Stimulated activated naive CD8-positive, alpha-beta T cell treated with anti-CD3 and anti-CD28 coated beads, Interleukin-15, Interleukin-2, amounts not matched to agents 100 ng/mL and 50 ng/mL, for 24 hours (primary cell): ENCODE results near the gene PLXNA1.

Experiments used
- H3K27ac Mint-ChIP-seq: one replicate; pipeline ENCODE4 v1.8.0; 2021; ENCODE audit warnings: mild to moderate bottlenecking, mixed read lengths
- H3K27me3 Mint-ChIP-seq: one replicate; pipeline ENCODE4 v1.8.0; 2021; ENCODE audit warnings: mixed read lengths
- H3K36me3 Mint-ChIP-seq: one replicate; pipeline ENCODE4 v1.8.0; 2021; ENCODE audit warnings: low read depth, mixed read lengths
- H3K4me1 Mint-ChIP-seq: one replicate; pipeline ENCODE4 v1.8.0; 2021; ENCODE audit warnings: low read depth, mixed read lengths
- H3K4me3 Mint-ChIP-seq: one replicate; pipeline ENCODE4 v1.8.0; 2021; ENCODE audit warnings: mild to moderate bottlenecking, mixed read lengths
- H3K9me3 Mint-ChIP-seq: one replicate; pipeline ENCODE4 v1.8.0; 2021; ENCODE audit warnings: mixed read lengths

Gene PLXNA1

DNA sequence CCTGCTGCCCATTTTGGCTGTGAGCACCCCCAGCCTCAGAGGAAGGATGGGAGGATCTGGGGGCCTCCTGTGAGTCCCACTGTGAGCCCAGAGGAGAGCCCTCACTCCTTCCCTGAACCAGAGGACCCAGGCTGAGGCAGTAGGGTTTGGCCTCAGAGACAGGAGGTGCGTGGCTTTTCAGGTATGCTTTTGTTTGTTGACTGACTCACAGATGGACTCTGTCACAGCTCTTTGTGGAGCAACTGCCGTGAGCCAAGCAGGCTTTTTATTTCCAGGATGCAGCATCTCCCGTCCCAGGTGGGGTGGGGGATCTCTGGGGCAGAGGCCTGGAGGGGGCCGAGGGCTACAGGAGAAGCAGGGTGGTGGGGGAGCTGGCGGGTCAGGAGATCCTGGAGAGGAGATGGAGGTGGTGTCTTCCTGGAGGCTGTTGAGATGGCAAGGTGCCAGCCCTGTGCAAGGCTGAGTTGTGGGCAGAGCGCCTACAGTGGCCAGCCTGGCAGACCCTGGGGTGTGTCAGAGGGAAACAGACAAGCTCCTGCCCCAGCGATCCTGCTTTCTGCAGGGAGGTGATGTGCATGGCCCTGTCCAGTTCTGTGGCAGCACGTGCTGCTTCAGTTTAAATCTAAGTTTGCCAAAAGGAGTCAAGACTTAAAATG is 24.0 kb downstream of the PLXNA1 start:
- no peaks in the 10 kb centered on the region for H3K9me3 Mint-ChIP-seq
- H3K27ac Mint-ChIP-seq = no peak overlapping the region
- no peak overlapping the region for H3K4me3 Mint-ChIP-seq
- no peaks in the 10 kb centered on the region for H3K4me1 Mint-ChIP-seq
- no peaks in the 10 kb centered on the region for H3K27me3 Mint-ChIP-seq
- no peaks in the 10 kb centered on the region for H3K36me3 Mint-ChIP-seq

DNA sequence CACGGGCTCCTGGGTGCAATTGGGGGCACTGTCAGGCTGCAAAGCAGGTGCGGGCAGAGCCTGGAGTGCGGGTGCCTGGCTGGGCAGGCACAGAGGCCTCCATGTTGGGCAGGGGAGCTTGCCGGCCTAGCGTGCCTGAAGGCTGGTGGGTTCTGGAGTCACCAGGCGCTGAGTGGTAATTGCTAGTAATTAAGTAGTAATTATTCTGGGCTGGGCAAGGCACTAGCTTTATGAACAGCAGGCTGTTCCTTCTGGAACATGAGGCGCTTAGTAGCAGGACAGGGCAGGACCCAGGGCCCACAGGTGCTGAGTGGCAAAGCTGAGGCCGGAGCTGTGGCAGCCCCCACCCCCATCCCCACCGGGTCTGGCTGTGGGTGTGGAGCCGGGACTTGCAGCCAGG is 25.3 kb downstream of the PLXNA1 start:
- H3K27ac Mint-ChIP-seq = no peak overlapping the region
- no peaks in the 10 kb centered on the region for H3K4me1 Mint-ChIP-seq
- no peak overlapping the region for H3K4me3 Mint-ChIP-seq
- H3K27me3 Mint-ChIP-seq = no peaks in the 10 kb centered on the region
- no peaks in the 10 kb centered on the region for H3K9me3 Mint-ChIP-seq
- no peaks in the 10 kb centered on the region for H3K36me3 Mint-ChIP-seq

DNA sequence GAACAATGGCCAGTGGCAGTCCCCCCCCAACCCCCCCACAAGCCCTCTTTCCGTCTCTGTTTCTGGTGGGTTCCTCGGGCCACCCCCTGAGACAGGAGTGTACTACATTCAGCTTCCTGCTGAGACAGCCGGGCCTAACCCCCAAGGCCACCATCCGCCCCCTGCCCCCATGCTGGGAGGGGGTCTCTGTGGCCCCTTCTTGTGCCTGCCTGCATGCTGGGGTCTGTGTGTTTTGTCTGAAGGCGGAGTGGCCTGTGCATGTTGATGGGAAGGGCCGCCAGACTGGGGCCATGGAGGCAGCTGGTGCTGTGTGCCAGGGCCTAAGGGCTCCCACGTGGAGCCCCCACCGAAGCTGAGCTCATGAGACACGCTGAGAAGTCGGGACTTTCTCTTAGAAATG is 26.6 kb downstream of the PLXNA1 start:
- Mint-ChIP-seq H3K9me3 (no peaks in the 10 kb centered on the region), H3K27ac (no peak overlapping the region), H3K36me3 (no peaks in the 10 kb centered on the region), H3K4me1 (no peaks in the 10 kb centered on the region), H3K27me3 (no peaks in the 10 kb centered on the region), H3K4me3 (no peak overlapping the region)

DNA sequence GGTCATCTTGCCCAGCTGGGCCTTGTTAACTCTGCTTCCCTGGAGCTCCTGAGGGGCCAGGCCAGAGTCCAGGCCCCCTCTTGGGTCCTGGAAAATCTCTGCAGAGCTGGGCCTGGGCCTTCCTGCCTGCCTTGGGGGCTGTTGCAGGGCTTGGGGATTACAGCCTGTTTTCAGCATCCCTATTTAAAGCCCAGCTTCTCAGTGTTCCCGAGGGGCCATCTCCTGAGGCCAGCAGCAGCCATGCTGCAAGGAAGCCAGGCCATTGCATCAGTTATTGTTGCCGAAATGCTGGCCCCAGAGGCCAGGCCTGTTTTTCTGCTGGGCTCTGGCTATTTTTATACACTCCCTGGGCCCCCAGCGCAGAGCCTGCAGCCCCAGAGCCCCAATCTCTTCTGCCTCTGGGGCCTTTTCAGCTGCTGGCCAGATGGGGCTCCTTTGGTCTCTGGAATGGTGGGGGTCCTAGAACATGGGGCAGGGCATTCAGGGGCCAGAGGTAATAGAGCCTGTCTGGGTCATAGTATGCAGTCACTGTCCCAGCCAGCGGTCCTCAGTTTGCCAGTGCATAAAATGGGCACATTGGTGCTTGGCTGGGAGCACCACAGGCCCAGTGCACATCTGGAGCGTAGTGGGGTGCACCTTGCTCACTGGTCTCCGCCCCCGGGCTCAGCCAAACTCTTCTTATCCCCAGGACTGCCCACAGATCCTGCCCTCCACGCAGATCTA is 28.5 kb downstream of the PLXNA1 start:
- Mint-ChIP-seq H3K27ac (no peak overlapping the region), H3K36me3 (no peaks in the 10 kb centered on the region), H3K27me3 (no peaks in the 10 kb centered on the region), H3K4me1 (no peaks in the 10 kb centered on the region), H3K4me3 (no peak overlapping the region), H3K9me3 (no peaks in the 10 kb centered on the region)

GRCh38 chr3:127012091-127012490 is 29.2 kb downstream of the PLXNA1 start:
- H3K36me3 Mint-ChIP-seq = no peaks in the 10 kb centered on the region

DNA sequence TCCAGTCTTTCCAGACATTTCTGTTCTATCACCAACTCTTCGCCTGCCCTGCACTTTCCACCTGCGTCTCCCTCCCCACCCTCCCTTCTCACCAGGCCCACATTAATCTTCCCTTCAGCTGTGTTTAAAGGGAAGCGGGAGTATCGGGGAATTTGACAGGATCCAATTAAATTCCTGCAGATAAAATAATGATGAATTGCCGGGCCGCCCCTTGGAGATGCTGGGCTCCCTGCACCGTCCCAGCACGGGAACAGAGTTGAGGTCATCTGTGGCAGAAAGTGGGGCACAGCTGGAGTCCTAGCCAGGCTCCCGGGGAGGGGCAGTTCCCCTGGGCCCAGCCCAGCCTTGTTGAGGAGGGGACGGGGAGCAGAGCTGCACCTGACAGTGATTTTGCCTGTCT is 30.3 kb downstream of the PLXNA1 start:
- Mint-ChIP-seq H3K4me1 (no peaks in the 10 kb centered on the region), H3K9me3 (no peaks in the 10 kb centered on the region), H3K4me3 (no peak overlapping the region), H3K27ac (peak overlapping the region; percentile 49), H3K27me3 (no peaks in the 10 kb centered on the region), H3K36me3 (peaks cover 4% of the 10 kb centered on the region)

More at GRCh38 chr3:127012091-127012490, 29.2 kb downstream of the PLXNA1 start:
- H3K9me3 Mint-ChIP-seq = no peaks in the 10 kb centered on the region
- no peak overlapping the region for H3K4me3 Mint-ChIP-seq
- H3K4me1 Mint-ChIP-seq = no peaks in the 10 kb centered on the region
- no peaks in the 10 kb centered on the region for H3K27me3 Mint-ChIP-seq
- H3K27ac Mint-ChIP-seq = no peak overlapping the region

DNA sequence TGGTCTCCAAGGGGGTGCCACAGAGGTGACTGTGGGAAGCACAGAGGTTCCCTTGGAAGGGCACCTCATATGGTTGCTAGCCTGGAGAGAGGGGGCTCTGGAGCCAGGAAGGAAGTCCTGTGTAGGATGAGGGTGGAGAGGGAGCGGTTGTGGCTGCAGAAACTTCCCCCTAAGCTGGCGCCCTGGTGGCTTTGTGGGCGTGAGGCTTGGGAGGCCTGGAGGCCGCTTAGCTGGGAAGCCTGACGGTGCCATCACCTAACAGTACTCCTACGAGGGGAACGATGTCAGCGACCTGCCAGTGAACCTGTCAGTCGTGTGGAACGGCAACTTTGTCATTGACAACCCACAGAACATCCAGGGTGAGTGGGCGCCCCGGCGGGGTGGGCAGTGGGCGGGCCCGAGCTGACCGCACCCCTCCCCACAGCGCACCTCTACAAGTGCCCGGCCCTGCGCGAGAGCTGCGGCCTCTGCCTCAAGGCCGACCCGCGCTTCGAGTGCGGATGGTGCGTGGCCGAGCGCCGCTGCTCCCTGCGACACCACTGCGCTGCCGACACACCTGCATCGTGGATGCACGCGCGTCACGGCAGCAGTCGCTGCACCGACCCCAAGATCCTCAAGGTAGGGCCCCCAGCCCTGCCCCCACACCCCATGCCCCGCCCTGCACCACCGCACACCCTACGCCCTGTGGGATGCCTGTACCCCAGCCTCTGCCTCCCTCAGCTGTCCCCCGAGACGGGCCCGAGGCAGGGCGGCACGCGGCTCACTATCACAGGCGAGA is 31.0 kb downstream of the PLXNA1 start:
- H3K27ac Mint-ChIP-seq = peak overlapping the region; percentile 49
- H3K36me3 Mint-ChIP-seq = peaks cover 4% of the 10 kb centered on the region
- no peaks in the 10 kb centered on the region for H3K4me1 Mint-ChIP-seq
- no peaks in the 10 kb centered on the region for H3K9me3 Mint-ChIP-seq
- no peaks in the 10 kb centered on the region for H3K27me3 Mint-ChIP-seq
- no peak overlapping the region for H3K4me3 Mint-ChIP-seq

DNA sequence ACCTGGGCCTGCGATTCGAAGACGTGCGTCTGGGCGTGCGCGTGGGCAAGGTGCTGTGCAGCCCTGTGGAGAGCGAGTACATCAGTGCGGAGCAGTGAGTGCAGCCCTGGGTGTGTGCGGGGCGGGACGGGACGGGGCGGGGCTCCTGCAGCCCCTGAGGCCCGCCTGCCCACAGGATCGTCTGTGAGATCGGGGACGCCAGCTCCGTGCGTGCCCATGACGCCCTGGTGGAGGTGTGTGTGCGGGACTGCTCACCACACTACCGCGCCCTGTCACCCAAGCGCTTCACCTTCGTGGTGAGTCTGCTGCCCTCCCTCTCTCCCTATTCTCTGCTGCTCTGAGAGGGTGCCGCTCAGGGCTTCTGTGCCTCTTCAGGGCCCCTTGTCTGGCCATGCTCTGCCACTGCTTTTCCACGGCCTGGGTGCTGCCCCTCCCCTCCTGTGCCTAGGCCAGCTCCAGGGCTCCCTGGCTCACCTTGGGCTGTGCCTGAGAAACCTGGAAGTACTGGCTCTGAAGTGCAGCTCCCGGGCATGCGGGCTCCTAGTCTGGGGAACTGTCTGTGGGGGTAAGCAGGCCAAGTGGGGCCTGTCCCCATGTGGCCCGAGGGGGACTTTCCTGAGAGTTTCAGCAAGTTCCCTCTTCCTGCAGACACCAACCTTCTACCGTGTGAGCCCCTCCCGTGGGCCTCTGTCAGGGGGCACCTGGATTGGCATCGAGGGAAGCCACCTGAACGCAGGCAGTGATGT is 31.8 kb downstream of the PLXNA1 start:
- no peak overlapping the region for H3K4me3 Mint-ChIP-seq
- no peak overlapping the region for H3K27ac Mint-ChIP-seq
- H3K36me3 Mint-ChIP-seq = peaks cover 4% of the 10 kb centered on the region
- H3K9me3 Mint-ChIP-seq = no peaks in the 10 kb centered on the region
- no peaks in the 10 kb centered on the region for H3K27me3 Mint-ChIP-seq
- H3K4me1 Mint-ChIP-seq = no peaks in the 10 kb centered on the region

GRCh38 chr3:127015282-127016042 is 32.5 kb downstream of the PLXNA1 start:
- Mint-ChIP-seq H3K4me3 (no peak overlapping the region), H3K36me3 (peaks cover 4% of the 10 kb centered on the region), H3K27ac (no peak overlapping the region), H3K27me3 (no peaks in the 10 kb centered on the region), H3K9me3 (no peaks in the 10 kb centered on the region), H3K4me1 (no peaks in the 10 kb centered on the region)

- peaks cover 4% of the 10 kb centered on the region for H3K36me3 Mint-ChIP-seq
- H3K9me3 Mint-ChIP-seq = no peaks in the 10 kb centered on the region
- H3K4me3 Mint-ChIP-seq = no peak overlapping the region
- no peak overlapping the region for H3K27ac Mint-ChIP-seq
- H3K27me3 Mint-ChIP-seq = no peaks in the 10 kb centered on the region
- H3K4me1 Mint-ChIP-seq = no peaks in the 10 kb centered on the region
Observed at GRCh38 chr3:127016043-127016343, 33.1 kb downstream of the PLXNA1 start.

DNA sequence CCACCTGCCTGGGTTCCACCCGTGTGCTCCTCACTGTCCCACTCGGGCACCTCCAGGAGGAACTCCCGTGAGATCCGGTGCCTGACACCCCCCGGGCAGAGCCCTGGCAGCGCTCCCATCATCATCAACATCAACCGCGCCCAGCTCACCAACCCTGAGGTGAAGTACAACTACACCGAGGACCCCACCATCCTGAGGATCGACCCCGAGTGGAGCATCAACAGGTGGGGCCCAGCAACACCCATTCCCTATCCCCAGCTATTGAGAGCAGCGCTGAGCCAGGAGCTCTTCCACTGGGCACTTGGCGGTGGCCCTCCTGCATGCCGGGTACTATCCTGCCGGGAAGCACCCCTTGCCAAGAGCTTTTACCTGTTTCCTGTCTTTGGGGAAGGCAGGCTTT is 33.5 kb downstream of the PLXNA1 start:
- Mint-ChIP-seq H3K27ac (no peak overlapping the region), H3K4me3 (no peak overlapping the region), H3K27me3 (no peaks in the 10 kb centered on the region), H3K4me1 (no peaks in the 10 kb centered on the region), H3K9me3 (no peaks in the 10 kb centered on the region), H3K36me3 (peaks cover 8% of the 10 kb centered on the region)

DNA sequence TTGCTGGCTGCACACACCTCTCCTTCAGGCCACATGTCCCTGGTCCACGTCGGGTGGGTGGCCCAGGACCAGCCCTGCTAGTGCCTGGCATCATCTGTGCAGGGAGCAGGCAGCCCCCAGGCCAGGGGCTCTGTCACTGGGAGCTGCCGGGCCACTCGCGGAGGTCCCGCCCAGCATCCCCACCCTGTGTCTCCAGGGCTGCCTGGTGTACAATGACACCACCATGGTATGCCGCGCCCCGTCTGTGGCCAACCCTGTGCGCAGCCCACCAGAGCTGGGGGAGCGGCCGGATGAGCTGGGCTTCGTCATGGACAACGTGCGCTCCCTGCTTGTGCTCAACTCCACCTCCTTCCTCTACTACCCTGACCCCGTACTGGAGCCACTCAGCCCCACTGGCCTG is 34.3 kb downstream of the PLXNA1 start:
- Mint-ChIP-seq H3K4me3 (no peak overlapping the region), H3K4me1 (no peaks in the 10 kb centered on the region), H3K9me3 (no peaks in the 10 kb centered on the region), H3K27ac (no peak overlapping the region), H3K27me3 (no peaks in the 10 kb centered on the region), H3K36me3 (peaks cover 9% of the 10 kb centered on the region)

DNA sequence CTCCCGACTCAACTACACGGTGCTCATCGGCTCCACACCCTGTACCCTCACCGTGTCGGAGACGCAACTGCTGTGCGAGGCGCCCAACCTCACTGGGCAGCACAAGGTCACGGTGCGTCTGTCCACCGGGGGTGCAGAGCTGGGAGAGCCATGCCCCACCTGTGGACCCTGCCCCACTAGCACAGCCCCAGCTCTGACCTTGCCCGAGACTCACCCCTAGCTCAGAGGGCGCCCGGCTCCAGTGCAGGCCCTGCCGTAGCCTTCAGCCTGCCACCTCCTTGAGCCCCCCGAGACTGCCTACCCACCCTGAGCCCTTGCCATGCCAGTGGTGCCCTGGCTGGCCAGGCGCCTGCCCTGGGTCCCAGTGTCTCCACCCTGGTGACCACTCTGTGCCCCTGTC is 34.9 kb downstream of the PLXNA1 start:
- Mint-ChIP-seq H3K27ac (no peak overlapping the region), H3K4me3 (no peak overlapping the region), H3K9me3 (no peaks in the 10 kb centered on the region), H3K4me1 (no peaks in the 10 kb centered on the region), H3K36me3 (peaks cover 9% of the 10 kb centered on the region), H3K27me3 (no peaks in the 10 kb centered on the region)

- H3K36me3 Mint-ChIP-seq = peaks cover 9% of the 10 kb centered on the region
- no peaks in the 10 kb centered on the region for H3K27me3 Mint-ChIP-seq
- no peak overlapping the region for H3K27ac Mint-ChIP-seq
- H3K4me1 Mint-ChIP-seq = no peaks in the 10 kb centered on the region
- no peak overlapping the region for H3K4me3 Mint-ChIP-seq
- no peaks in the 10 kb centered on the region for H3K9me3 Mint-ChIP-seq
Observed at GRCh38 chr3:127018306-127018828, 35.5 kb downstream of the PLXNA1 start.
